Kidney (tissue), 14 donors: ENCODE data around the gene MYL4. TPM values are rescaled to one million over a fixed set of nuclear protein-coding genes. Genes with fewer than 3 reads are reported as not detected.
"Not testable (repeated sequence)": the region's sequence is repeated elsewhere in the genome, so short reads cannot be mapped to it uniquely, and the experiment has no call there.

Experiments used
- DNase-seq, 5 donors: peaks; one replicate each; pipeline ENCODE4 v3.0.0-alpha.2; 2013 to 2020
- FAIRE-seq: peaks from 2 replicates; lab custom pipeline; 2012; peaks lifted over from hg19 to GRCh38; lab: Jason Lieb, UNC
- H3K27ac ChIP-seq, 2 donors: one replicate each; pipeline ENCODE4 v1.7.0; 2013; ENCODE audit warnings: low read depth in 2 of 2, low read length in 2 of 2, inconsistent platforms in 1 of 2
- H3K27me3 ChIP-seq: one replicate; pipeline ENCODE4 v1.7.1; 2013; ENCODE audit warnings: low read length, inconsistent platforms; ENCODE audit not compliant: control insufficient read depth, insufficient read depth
- H3K36me3 ChIP-seq, 3 donors: one replicate each; pipeline versions ENCODE4 v1.7.0 to v1.7.1; 2013; ENCODE audit warnings: low read length in 3 of 3, control low read depth in 1 of 3, inconsistent platforms in 1 of 3; ENCODE audit not compliant: insufficient read depth in 3 of 3, control insufficient read depth in 2 of 3
- H3K4me1 ChIP-seq, 3 donors: one replicate each; pipeline versions ENCODE4 v1.7.0 to v1.7.1; 2013; ENCODE audit warnings: low read length in 3 of 3, inconsistent platforms in 1 of 3, low read depth in 1 of 3; ENCODE audit not compliant: control insufficient read depth in 2 of 3, insufficient read depth in 2 of 3
- H3K4me3 ChIP-seq, 3 donors: one replicate each; pipeline versions ENCODE4 v1.7.0 to v1.8.1; 2013; ENCODE audit warnings: low read length in 3 of 3, control low read depth in 1 of 3, inconsistent platforms in 1 of 3
- H3K9ac ChIP-seq, 3 donors: one replicate each; pipeline versions ENCODE4 v1.7.0 to v1.7.1; 2013; ENCODE audit warnings: low read length in 3 of 3, control low read depth in 1 of 3, inconsistent platforms in 1 of 3
- H3K9me3 ChIP-seq, 3 donors: one replicate each; pipeline versions ENCODE4 v1.7.0 to v1.7.1; 2013; ENCODE audit warnings: low read length in 3 of 3, control low read depth in 1 of 3, inconsistent platforms in 1 of 3; ENCODE audit not compliant: control insufficient read depth in 2 of 3, insufficient read depth in 1 of 3
- intact Hi-C: fragments of 100-400 bp; cut with DNase I; formaldehyde crosslinking; loops from one replicate; pipeline ENCODE4 v1.11.1; 2022
- polyA plus RNA-seq: library from polyadenylated mRNA; stranded (reverse); fragments of 350-450 nt; fragmentation: Illumina TruSeq; extraction: RNeasy Lipid Tissue Mini Kit (QIAGEN cat#74804); gene quantifications from one replicate; pipeline ENCODE4 v1.2.3, GENCODE V29; 2014; ENCODE audit warnings: low read depth, low replicate concordance; ENCODE audit not compliant: insufficient read depth
- total RNA-seq: library from RNA; stranded (reverse); fragmentation: NEBNext Ultra II Directional; extraction: Animal tissue kit (Norgen Biotek cat#: 25700); gene quantifications from one replicate; pipeline ENCODE4 v1.2.1, GENCODE V29; 2021
- TF ChIP-seq, protein P1 (sequence below): IDR thresholded peaks from 3 replicates; pipeline ENCODE4 v1.5.1; 2012; ENCODE audit warnings: mild to moderate bottlenecking, moderate library complexity, borderline replicate concordance; ENCODE audit not compliant: insufficient read depth; ENCODE audit errors: extremely low read depth
- donor health status: control.
- donor health status: control.
- donor health status: control.
- donor health status: control.
- donor health status: control.
- donor health status: DM: yes; HTN: yes; CAD: no.
- donor health status: Normal renal cell carcinoma (clear cell type).

MYL4 gene
- total and polyA plus RNA-seq, 2 donors from 2014 or later = 1.0 TPM; not detected in 1

DNA sequence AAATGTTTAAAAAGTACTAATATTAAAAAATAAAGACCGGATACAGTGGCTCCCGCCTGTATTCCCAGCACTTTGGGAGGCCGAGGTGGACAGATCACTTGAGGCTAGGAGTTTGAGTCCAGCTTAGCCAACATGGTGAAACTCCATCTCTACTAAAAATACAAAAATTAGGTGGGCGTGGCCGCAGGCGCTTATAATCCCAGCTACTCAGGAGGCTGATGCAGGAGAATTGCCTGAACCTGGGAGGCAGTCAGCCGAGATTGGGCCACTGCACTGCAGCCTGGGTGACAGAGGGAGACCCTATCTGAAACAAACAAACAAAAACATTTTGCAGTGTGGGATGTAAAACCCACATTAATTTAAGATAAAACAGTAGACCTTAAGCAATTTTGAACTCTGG lies 31.9 kb upstream of the MYL4 start:
- intact Hi-C loops = no loop called here
- no peaks in the 10 kb centered on the region for H3K4me1 ChIP-seq
- no peak for FAIRE-seq
- H3K27ac ChIP-seq = no peak overlapping the region
- no peaks in the 10 kb centered on the region for H3K9me3 ChIP-seq
- H3K4me3 ChIP-seq = no peak overlapping the region
- H3K9ac ChIP-seq = no peak overlapping the region
- no peak for DNase-seq
- TF ChIP-seq, protein P1, sequence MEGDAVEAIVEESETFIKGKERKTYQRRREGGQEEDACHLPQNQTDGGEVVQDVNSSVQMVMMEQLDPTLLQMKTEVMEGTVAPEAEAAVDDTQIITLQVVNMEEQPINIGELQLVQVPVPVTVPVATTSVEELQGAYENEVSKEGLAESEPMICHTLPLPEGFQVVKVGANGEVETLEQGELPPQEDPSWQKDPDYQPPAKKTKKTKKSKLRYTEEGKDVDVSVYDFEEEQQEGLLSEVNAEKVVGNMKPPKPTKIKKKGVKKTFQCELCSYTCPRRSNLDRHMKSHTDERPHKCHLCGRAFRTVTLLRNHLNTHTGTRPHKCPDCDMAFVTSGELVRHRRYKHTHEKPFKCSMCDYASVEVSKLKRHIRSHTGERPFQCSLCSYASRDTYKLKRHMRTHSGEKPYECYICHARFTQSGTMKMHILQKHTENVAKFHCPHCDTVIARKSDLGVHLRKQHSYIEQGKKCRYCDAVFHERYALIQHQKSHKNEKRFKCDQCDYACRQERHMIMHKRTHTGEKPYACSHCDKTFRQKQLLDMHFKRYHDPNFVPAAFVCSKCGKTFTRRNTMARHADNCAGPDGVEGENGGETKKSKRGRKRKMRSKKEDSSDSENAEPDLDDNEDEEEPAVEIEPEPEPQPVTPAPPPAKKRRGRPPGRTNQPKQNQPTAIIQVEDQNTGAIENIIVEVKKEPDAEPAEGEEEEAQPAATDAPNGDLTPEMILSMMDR = no peak
- peaks cover 0 to 6% (median 2%) of the 10 kb centered on the region in 3 donors for H3K36me3 ChIP-seq
- H3K27me3 ChIP-seq = no peaks in the 10 kb centered on the region

DNA sequence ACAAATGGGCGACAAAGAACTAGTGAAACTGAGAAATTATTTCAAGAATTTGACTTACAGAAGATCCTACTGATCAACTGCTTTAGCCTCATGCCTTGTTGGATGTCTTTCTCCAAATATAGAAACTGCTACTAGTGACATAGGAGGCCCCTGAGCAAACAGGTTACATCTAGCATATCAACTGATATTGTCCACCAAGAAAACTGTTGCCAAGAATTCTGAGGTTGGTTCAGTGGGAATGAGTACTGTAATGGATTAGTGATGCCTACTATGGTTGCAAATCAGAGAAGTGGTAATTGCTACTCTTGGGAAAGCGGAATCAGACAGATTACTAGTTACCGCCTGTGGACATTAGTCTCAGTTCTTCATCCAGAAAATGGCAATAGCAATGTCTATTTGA lies 30.0 kb upstream of the MYL4 start:
- FAIRE-seq (no peak), DNase-seq (no peak)
- intact Hi-C loops = no loop called here
- Histone ChIP-seq H3K36me3 (peaks cover 0 to 6% (median 0%) of the 10 kb centered on the region in 3 donors), H3K27ac (no peak overlapping the region), H3K27me3 (no peaks in the 10 kb centered on the region), H3K9ac (no peak overlapping the region), H3K4me1 (no peaks in the 10 kb centered on the region), H3K4me3 (no peak overlapping the region), H3K9me3 (no peaks in the 10 kb centered on the region)
- TF ChIP-seq, protein P1 = no peak

DNA sequence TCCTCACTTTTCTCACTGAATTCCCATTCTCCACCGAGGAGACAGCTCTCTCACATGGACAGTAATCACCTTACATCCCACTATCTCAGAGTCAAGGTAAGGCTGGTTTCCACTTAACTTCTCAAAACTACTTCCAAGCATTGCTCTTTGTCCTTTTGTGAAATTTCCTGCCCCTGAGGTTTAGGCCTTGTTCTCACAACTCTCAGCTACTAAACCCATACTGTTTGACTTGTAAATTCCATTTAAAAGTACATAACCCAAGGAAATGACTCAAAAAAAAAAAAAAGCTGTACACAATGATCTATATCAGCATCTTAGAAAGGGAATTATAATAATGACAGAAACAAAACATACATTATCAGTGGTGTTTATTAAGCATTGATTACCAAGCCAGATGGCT lies 28.8 kb upstream of the MYL4 start:
- DNase-seq (no peak), FAIRE-seq (no peak)
- Histone ChIP-seq H3K36me3 (peaks cover 0 to 6% (median 0%) of the 10 kb centered on the region in 3 donors), H3K4me1 (no peaks in the 10 kb centered on the region), H3K9me3 (no peaks in the 10 kb centered on the region), H3K9ac (no peak overlapping the region), H3K4me3 (no peak overlapping the region), H3K27me3 (no peaks in the 10 kb centered on the region), H3K27ac (no peak overlapping the region)
- TF ChIP-seq, protein P1 = no peak
- intact Hi-C loops = no loop called here

DNA sequence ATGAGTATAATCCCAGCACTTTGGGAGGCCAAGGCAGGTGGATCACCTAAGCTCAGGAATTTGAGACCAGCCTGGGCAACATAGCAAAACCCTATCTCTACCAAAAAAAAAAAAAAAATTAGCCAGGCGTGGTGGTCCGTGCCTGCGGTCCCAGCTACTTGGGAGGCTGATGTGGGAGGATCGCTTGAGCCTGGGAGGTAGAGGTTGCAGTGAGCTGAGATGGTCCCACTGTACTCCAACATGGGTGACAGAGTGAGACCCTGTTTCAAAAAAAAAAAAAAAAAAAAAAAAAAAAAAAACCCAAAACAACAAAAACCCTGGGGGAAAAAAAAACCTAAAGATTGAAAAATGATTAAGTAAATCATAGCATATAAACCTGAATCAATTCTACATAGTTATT lies 28.2 kb upstream of the MYL4 start:
- intact Hi-C loops, H3K27ac ChIP-seq, H3K4me1 ChIP-seq, FAIRE-seq, H3K27me3 ChIP-seq, H3K4me3 ChIP-seq, H3K36me3 ChIP-seq, H3K9ac ChIP-seq, H3K9me3 ChIP-seq, DNase-seq: not testable (repeated sequence)
